Measurements from ENCODE around the gene AKAP11.

The AKAP11 gene

DNA sequence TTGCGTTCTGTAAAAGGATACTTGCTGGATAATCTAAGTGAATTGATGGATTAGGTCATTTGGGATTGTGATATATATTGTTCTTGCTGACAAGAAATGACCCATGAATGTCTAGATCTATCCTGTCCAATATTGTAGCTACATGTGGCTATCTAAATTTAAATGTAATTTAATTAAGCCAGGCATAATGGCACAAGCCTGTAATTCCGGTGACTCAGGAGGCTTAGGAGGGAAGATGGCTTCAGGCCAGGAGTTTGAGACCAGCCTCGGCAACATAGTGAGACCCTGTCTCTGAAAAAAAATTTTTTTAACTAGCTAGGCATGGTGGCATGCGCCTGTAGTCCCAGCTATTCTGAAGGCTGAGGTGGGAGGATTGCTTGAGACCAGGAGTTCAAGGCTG lies 39.3 kb upstream of the AKAP11 start:
- TF ChIP-seq, protein P1, sequence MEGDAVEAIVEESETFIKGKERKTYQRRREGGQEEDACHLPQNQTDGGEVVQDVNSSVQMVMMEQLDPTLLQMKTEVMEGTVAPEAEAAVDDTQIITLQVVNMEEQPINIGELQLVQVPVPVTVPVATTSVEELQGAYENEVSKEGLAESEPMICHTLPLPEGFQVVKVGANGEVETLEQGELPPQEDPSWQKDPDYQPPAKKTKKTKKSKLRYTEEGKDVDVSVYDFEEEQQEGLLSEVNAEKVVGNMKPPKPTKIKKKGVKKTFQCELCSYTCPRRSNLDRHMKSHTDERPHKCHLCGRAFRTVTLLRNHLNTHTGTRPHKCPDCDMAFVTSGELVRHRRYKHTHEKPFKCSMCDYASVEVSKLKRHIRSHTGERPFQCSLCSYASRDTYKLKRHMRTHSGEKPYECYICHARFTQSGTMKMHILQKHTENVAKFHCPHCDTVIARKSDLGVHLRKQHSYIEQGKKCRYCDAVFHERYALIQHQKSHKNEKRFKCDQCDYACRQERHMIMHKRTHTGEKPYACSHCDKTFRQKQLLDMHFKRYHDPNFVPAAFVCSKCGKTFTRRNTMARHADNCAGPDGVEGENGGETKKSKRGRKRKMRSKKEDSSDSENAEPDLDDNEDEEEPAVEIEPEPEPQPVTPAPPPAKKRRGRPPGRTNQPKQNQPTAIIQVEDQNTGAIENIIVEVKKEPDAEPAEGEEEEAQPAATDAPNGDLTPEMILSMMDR (IDR thresholded peaks at IDR 0.05; ENCODE audit: insufficient read depth, low read length, poor library complexity, severe bottlenecking), result no peak
- DNase-seq (ENCODE audit: extremely low read depth, insufficient read length), result no peak
- H3K4me3 ChIP-seq (replicated peaks; ENCODE audit: low read depth, low read length), result no peak overlapping the region
- H3K27me3 ChIP-seq (replicated peaks; ENCODE audit: control insufficient read depth, insufficient read depth, low read length), result no peaks in the 10 kb centered on the region
- H3K36me3 ChIP-seq (ENCODE audit: control insufficient read depth, insufficient read depth, low read length), result no peaks in the 10 kb centered on the region

DNA sequence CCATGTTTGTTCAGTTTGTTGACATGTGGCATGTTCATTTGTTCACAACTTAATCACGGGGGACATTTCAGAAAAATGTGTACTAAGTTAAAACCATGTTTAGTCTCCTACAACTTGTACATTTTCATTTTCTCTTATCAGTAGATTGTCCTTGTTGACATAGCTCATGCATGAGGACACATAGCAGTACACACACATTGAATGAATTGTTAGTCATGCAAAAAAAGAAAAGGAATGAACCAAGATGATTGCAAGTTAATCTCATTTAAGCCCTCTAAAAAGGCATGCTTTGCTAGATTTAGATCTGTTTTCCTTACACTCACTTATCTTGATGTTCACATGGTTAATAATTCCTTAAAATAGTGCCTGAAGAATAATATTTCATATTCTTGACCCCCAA lies 38.2 kb upstream of the AKAP11 start:
- no peaks in the 10 kb centered on the region for H3K36me3 ChIP-seq (ENCODE audit: control insufficient read depth, insufficient read depth, low read length)
- no peak overlapping the region for H3K4me3 ChIP-seq (replicated peaks; ENCODE audit: low read depth, low read length)
- no peaks in the 10 kb centered on the region for H3K27me3 ChIP-seq (replicated peaks; ENCODE audit: control insufficient read depth, insufficient read depth, low read length)
- DNase-seq (ENCODE audit: extremely low read depth, insufficient read length), result no peak
- TF ChIP-seq, protein P1 (IDR thresholded peaks at IDR 0.05; ENCODE audit: insufficient read depth, low read length, poor library complexity, severe bottlenecking), result no peak

DNA sequence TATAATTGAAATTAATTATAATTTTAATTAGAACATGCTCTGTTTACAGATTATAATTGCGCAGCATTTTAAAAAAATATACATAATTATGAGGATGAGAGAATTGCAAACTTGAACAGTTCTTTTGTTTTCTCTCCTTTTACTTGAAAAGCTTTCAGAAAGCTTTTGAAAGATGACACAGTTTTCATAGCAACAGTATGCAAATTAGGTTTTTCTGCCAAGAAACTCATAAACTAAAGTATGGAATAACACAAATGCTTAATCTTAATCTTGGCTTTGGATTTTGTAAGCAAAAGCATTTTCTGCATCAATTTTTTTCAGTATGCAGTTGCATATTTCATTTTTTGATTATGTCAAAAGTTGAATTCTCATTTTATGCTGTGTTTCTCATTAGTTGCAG lies 32.8 kb upstream of the AKAP11 start:
- Histone ChIP-seq H3K36me3 (ENCODE audit: control insufficient read depth, insufficient read depth, low read length) (no peaks in the 10 kb centered on the region), H3K4me3 (replicated peaks; ENCODE audit: low read depth, low read length) (no peak overlapping the region), H3K27me3 (replicated peaks; ENCODE audit: control insufficient read depth, insufficient read depth, low read length) (no peaks in the 10 kb centered on the region)
- DNase-seq (ENCODE audit: extremely low read depth, insufficient read length), result no peak
- TF ChIP-seq, protein P1 (IDR thresholded peaks at IDR 0.05; ENCODE audit: insufficient read depth, low read length, poor library complexity, severe bottlenecking), result no peak

DNA sequence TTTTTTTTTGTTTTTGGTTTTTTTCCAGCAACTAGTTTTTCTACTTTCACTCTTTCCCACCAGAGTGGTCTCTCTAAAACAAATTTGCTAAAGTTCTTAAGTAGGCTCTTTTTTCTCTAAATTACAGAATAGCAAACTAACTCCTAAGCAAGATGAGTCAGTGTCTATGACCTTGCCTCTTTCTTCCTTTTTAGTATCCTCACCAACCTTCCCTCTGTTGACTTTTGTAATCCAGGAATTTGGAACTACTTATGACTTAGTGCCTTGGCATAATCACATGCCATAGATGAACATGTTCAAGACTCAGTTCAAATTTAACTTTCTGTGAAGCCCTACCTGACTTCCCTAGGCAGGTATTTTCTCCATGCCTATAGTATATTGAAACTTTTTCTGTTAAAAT lies 32.3 kb upstream of the AKAP11 start:
- TF ChIP-seq, protein P1 (IDR thresholded peaks at IDR 0.05; ENCODE audit: insufficient read depth, low read length, poor library complexity, severe bottlenecking), result no peak
- H3K27me3 ChIP-seq (replicated peaks; ENCODE audit: control insufficient read depth, insufficient read depth, low read length), result no peaks in the 10 kb centered on the region
- H3K36me3 ChIP-seq (ENCODE audit: control insufficient read depth, insufficient read depth, low read length), result no peaks in the 10 kb centered on the region
- H3K4me3 ChIP-seq (replicated peaks; ENCODE audit: low read depth, low read length), result no peak overlapping the region
- no peak for DNase-seq (ENCODE audit: extremely low read depth, insufficient read length)

DNA sequence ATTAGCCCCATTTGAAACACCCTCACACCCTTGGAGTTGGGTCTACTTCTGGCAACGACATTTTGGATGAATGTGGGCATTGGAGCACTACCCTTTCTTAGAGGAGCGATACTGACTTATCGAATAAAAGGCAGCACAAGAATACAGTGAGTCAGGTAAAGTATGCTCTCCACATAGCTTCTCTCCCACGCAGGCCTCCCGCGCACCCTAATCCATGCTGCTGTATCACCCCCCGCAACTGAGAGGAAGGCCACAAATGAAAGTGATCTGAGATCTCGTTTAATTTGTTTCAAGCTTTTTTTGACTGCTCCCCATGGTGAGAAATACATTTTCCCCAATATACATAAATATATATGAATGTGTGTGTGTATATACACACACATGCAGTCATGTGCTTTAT lies 25.4 kb upstream of the AKAP11 start:
- H3K27me3 ChIP-seq (replicated peaks; ENCODE audit: control insufficient read depth, insufficient read depth, low read length), result no peaks in the 10 kb centered on the region
- H3K36me3 ChIP-seq (ENCODE audit: control insufficient read depth, insufficient read depth, low read length), result no peaks in the 10 kb centered on the region
- TF ChIP-seq, protein P1 (IDR thresholded peaks at IDR 0.05; ENCODE audit: insufficient read depth, low read length, poor library complexity, severe bottlenecking), result no peak
- H3K4me3 ChIP-seq (replicated peaks; ENCODE audit: low read depth, low read length), result no peak overlapping the region
- no peak for DNase-seq (ENCODE audit: extremely low read depth, insufficient read length)

DNA sequence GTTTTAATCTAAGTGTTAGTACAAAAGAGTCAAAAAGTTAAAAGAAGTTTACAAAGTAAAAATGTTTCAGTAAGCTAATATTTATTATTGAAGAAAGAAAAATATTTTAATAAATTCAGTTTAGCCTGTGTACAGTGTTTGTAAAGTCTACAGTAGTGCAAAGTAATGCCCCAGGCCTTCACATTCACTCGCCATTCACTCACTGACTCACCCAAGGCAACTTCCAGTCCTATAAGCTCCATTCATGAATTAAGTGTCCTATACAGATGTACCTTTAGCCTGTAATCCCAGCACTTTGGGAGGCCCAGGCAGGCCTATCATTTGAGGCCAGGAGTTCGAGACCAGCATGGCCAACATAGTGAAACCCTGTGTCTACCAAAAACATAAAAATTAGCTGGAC lies 24.1 kb upstream of the AKAP11 start:
- DNase-seq (ENCODE audit: extremely low read depth, insufficient read length), result no peak
- Histone ChIP-seq H3K4me3 (replicated peaks; ENCODE audit: low read depth, low read length) (no peak overlapping the region), H3K27me3 (replicated peaks; ENCODE audit: control insufficient read depth, insufficient read depth, low read length) (no peaks in the 10 kb centered on the region), H3K36me3 (ENCODE audit: control insufficient read depth, insufficient read depth, low read length) (no peaks in the 10 kb centered on the region)
- TF ChIP-seq, protein P1 (IDR thresholded peaks at IDR 0.05; ENCODE audit: insufficient read depth, low read length, poor library complexity, severe bottlenecking), result no peak

Measured in GM06990 (cell line).